K562 (cell line): ENCODE results near the gene PPIL6.

Source experiments
- ATF1 ChIP-seq, 2 experiments: fragments of 450-650 bp in 1 of 2; IDR thresholded peaks; 2 replicates each; pipeline ENCODE4 v1.6.1; 2016; ENCODE audit warnings: missing compliant biosample characterization in 1 of 2, missing genetic modification characterization in 1 of 2
- HNRNPUL1 ChIP-seq: fragments of 200-400 bp; formaldehyde crosslinking; IDR thresholded peaks from 2 replicates; pipeline ENCODE4 v1.6.1; 2017; ENCODE audit warnings: low read length
- MBD2 ChIP-seq: sonication (generic); IDR thresholded peaks from 2 replicates; pipeline ENCODE4 v1.6.1; 2016; ENCODE audit warnings: low read depth, borderline replicate concordance
- SRSF1 ChIP-seq: fragments of 200-400 bp; formaldehyde crosslinking; IDR thresholded peaks from 2 replicates; pipeline ENCODE4 v1.6.1; 2017; ENCODE audit warnings: mild to moderate bottlenecking, low read depth, low read length, moderate library complexity

DNA sequence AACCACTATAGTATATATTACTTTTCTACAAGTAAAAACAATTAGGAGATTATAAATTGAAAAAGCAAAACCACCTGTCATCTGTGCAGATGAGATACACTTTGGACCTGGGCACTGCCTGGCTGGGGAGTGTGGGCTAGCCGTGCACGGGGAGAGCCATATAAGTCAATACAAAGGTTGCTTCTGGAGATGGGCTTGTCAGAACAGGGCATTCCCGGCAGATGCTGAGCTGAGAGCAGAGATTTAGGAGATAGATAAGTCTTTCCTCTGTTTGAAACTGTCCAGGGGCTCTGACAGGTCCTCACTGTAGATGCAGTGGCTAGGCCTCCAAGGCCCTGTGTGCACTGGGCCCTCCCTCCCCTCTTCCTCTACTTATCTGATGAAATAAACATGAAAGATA, 92.6 kb downstream of the PPIL6 start:
- TF ChIP-seq ATF1 (CRISPR knock-in tag; IDR thresholded peaks at IDR 0.05), result no peak
- TF ChIP-seq ATF1 (tag; IDR thresholded peaks at IDR 0.05), result no peak
- TF ChIP-seq MBD2, result no peak
- TF ChIP-seq HNRNPUL1, result no peak
- TF ChIP-seq SRSF1, result no peak
